ENCODE results near the gene TMEM108. TPM values are rescaled to one million over a fixed set of nuclear protein-coding genes. Genes with fewer than 3 reads are reported as not detected.

Gene TMEM108
- total and polyA plus RNA-seq, 2 of the 4 experiments (the other 2 are of a cell fraction), result 0.18 to 2.2 TPM

DNA sequence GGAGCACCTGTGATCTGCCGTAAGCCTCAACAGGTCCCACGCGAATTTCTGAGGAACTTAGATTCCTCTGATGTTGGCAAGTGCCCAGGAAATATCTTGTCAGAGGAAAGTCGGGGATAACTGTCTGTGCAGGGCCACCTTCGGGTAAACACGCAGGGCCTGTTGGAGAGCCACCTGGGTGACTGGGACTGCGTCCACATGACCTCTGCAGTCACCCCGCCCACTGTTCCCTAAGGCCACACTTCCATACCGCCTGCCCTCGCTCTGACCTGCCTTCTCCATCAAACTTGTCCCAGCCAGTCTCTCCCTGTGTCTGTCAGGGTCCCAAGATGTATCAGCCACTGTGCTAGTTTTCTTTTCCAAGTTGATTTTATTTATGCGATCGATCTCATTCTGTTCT is 390.4 kb downstream of the TMEM108 start:
- H2AK5ac ChIP-seq (ENCODE audit: low read depth, low read length), result no peak overlapping the region
- H2AFZ ChIP-seq (replicated peaks; ENCODE audit: low read length, poor library complexity), result no peak overlapping the region
- H2BK120ac ChIP-seq (ENCODE audit: low read depth, low read length), result no peak overlapping the region
- peaks cover 1% of the 10 kb centered on the region for H3K27me3 ChIP-seq (ENCODE audit: control insufficient read depth, insufficient read depth, low read length)
- no peak overlapping the region for H3K27ac ChIP-seq (ENCODE audit: insufficient read depth, low read length)
- no peak overlapping the region for H4K8ac ChIP-seq (ENCODE audit: low read depth in 2 of 2, low read length in 2 of 2)
- peaks cover 2% of the 10 kb centered on the region; the same call in 1 of the 2 replicates for H3K9me1 ChIP-seq (ENCODE audit: insufficient read depth, low read length)
- DNase-seq (no peak), ATAC-seq (ENCODE audit: low read depth) (no peak)
- no peak overlapping the region for H3K56ac ChIP-seq (ENCODE audit: extremely low read depth, insufficient read depth, low read length)
- TF ChIP-seq MAZ (IDR thresholded peaks at IDR 0.05; ENCODE audit: borderline replicate concordance, low read depth, low read length) (no peak), RCOR1 (IDR thresholded peaks at IDR 0.05; ENCODE audit: insufficient replicate concordance, low read length) (no peak), MXI1 (IDR thresholded peaks at IDR 0.05; ENCODE audit: borderline replicate concordance, low read depth, low read length) (no peak), CTCF (conservative IDR thresholded peaks at IDR 0.05; ENCODE audit: low read depth, low read length) (no peak), CEBPB (IDR thresholded peaks at IDR 0.05; ENCODE audit: low read depth, low read length) (no peak), RAD21 (IDR thresholded peaks at IDR 0.05; ENCODE audit: low read length) (no peak), CHD1 (IDR thresholded peaks at IDR 0.05; ENCODE audit: low read depth, low read length) (no peak), BHLHE40 (IDR thresholded peaks at IDR 0.05; ENCODE audit: low read depth, low read length) (no peak), MAFK (IDR thresholded peaks at IDR 0.05; ENCODE audit: low read depth, low read length) (no peak), NFE2L2 (IDR thresholded peaks at IDR 0.05; ENCODE audit: low read depth, low read length) (no peak), POLR2A (IDR thresholded peaks at IDR 0.05; ENCODE audit: low read depth, low read length) (no peak), RFX5 (IDR thresholded peaks at IDR 0.05; ENCODE audit: low read depth, low read length) (no peak), SMC3 (IDR thresholded peaks at IDR 0.05; ENCODE audit: low read depth, low read length) (no peak), FOS (IDR thresholded peaks at IDR 0.05; ENCODE audit: low read depth, low read length) (no peak), USF2 (IDR thresholded peaks at IDR 0.05; ENCODE audit: low read depth, low read length) (no peak)
- TF ChIP-seq, protein P1, sequence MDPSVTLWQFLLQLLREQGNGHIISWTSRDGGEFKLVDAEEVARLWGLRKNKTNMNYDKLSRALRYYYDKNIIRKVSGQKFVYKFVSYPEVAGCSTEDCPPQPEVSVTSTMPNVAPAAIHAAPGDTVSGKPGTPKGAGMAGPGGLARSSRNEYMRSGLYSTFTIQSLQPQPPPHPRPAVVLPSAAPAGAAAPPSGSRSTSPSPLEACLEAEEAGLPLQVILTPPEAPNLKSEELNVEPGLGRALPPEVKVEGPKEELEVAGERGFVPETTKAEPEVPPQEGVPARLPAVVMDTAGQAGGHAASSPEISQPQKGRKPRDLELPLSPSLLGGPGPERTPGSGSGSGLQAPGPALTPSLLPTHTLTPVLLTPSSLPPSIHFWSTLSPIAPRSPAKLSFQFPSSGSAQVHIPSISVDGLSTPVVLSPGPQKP (IDR thresholded peaks at IDR 0.05; ENCODE audit: borderline replicate concordance, low read depth, low read length), result no peak
- POLR2A ChIA-PET (ENCODE audit: unreplicated experiment), result no interaction called here
- no peaks in the 10 kb centered on the region for H4K20me1 ChIP-seq (ENCODE audit: insufficient read depth, low read length)
- peaks cover 2% of the 10 kb centered on the region; the same call in 1 of the 2 replicates for H3K4me1 ChIP-seq (ENCODE audit: control insufficient read depth, insufficient read depth, low read length)
- H2BK15ac ChIP-seq (ENCODE audit: low read depth, low read length), result no peak overlapping the region
- 65% methylated on average over 6 of the region's 12 CpGs; no CpG with 5 or more reads in 1 of the 2 experiments for WGBS, 2 experiments (ENCODE audit: extremely low coverage in 2 of 2, insufficient read length in 1 of 2)
- H3K36me3 ChIP-seq (ENCODE audit: control insufficient read depth, insufficient read depth, low read length), result no peaks in the 10 kb centered on the region
- H3K9me3 ChIP-seq (ENCODE audit: control insufficient read depth, insufficient read depth, low read length), result no peaks in the 10 kb centered on the region
- in situ Hi-C loops (cut with MboI; ENCODE audit: low sequenced_read_pairs) (loop anchor here (10.0 kb wide), 2 partner anchors 384 to 694 kb away; no protein-coding TSS in a partner anchor), dilution Hi-C loops (cut with HindIII; ENCODE audit: low sequenced_read_pairs, unreplicated experiment) (no loop called here), intact Hi-C loops (cut with micrococcal nuclease) (no loop called here)
- no peak overlapping the region for H2BK5ac ChIP-seq (ENCODE audit: low read depth, low read length, poor library complexity, severe bottlenecking)
- no peak overlapping the region for H3K18ac ChIP-seq (ENCODE audit: low read depth, low read length)
- H3K4me2 ChIP-seq (ENCODE audit: low read depth, low read length), result no peak overlapping the region
- H3K23ac ChIP-seq (ENCODE audit: low read depth, low read length), result no peak overlapping the region
- BruUV-seq (replicated peaks), result no TSS peak
- CTCF ChIA-PET, result no interaction called here
- H3K9ac ChIP-seq (ENCODE audit: low read depth, low read length), result no peak overlapping the region
- no peak overlapping the region for H3K4ac ChIP-seq (ENCODE audit: low read depth, low read length)
- no peak overlapping the region for H2BK20ac ChIP-seq (ENCODE audit: low read depth, low read length)
- H3K14ac ChIP-seq (replicated peaks; ENCODE audit: low read depth, low read length), result no peak overlapping the region
- no peaks in the 10 kb centered on the region for H3K79me1 ChIP-seq (ENCODE audit: low read depth in 1 of 2, low read length in 2 of 2)
- H2AK9ac ChIP-seq (replicated peaks; ENCODE audit: low read depth, low read length, poor library complexity), result no peak overlapping the region
- H3K4me3 ChIP-seq (ENCODE audit: insufficient read depth, low read depth, low read length), result no peak overlapping the region
- no peak overlapping the region for H4K5ac ChIP-seq (ENCODE audit: low read depth, low read length)
- H4K91ac ChIP-seq (ENCODE audit: insufficient read depth, low read depth, low read length), result no peak overlapping the region
